DOHH2 (cell line): ENCODE results near the gene PDGFC.

ENCODE experiments used
- CTCF ChIP-seq: fragments of 200-600 bp; sonication (generic); IDR thresholded peaks from one replicate; pipeline ENCODE4 v1.5.1; 2014; ENCODE audit warnings: antibody characterized with exemption, mild to moderate bottlenecking, low read depth, low read length; ENCODE audit not compliant: poor library complexity, severe bottlenecking
- EZH2phosphoT487 ChIP-seq: fragments of 200-600 bp; sonication (generic); IDR thresholded peaks from 2 replicates; pipeline ENCODE4 v1.6.1; 2017; ENCODE audit warnings: borderline replicate concordance, mild to moderate bottlenecking, antibody characterized with exemption, low read length, moderate library complexity, mixed read lengths

GRCh38 chr4:156873799-156874198 is 97.8 kb downstream of the PDGFC start:
- TF ChIP-seq CTCF: no peak
- no peak for TF ChIP-seq EZH2phosphoT487
